Transverse colon (tissue), 4 donors: ENCODE results near the gene SNX25. TPM values are rescaled to one million over a fixed set of nuclear protein-coding genes. Genes with fewer than 3 reads are reported as not detected.

Experiments used
- DNase-seq: peaks from one replicate; pipeline ENCODE4 v3.0.0-alpha.2; 2019
- H3K27ac ChIP-seq, 4 donors: fragments of 200-600 bp; sonication (generic); 2 replicates each; pipeline ENCODE4 v1.5.1; 2016 to 2018; ENCODE audit warnings: inconsistent platforms in 4 of 4
- H3K27me3 ChIP-seq: fragments of 200-600 bp; sonication (generic); 2 replicates; pipeline ENCODE4 v1.5.1; 2017; ENCODE audit warnings: inconsistent platforms
- H3K36me3 ChIP-seq, 4 donors: fragments of 200-600 bp; sonication (generic); 2 replicates each; pipeline ENCODE4 v1.5.1; 2017 to 2019; ENCODE audit warnings: inconsistent platforms in 4 of 4
- H3K4me1 ChIP-seq, 4 donors: fragments of 200-600 bp; sonication (generic); 2 replicates each; pipeline ENCODE4 v1.5.1; 2017 to 2020; ENCODE audit warnings: inconsistent platforms in 4 of 4
- H3K4me3 ChIP-seq, 4 donors: fragments of 200-600 bp; sonication (generic); 1 replicate in 1 of 4; 2 replicates in 3 of 4; pipeline versions ENCODE4 v1.5.1 to v1.6.1; 2017 to 2019; ENCODE audit warnings: inconsistent platforms in 4 of 4
- H3K9me3 ChIP-seq, 2 donors: fragments of 200-600 bp; sonication (generic); 2 replicates each; pipeline ENCODE4 v1.5.1; 2017 to 2019; ENCODE audit warnings: inconsistent platforms in 2 of 2
- CTCF ChIP-seq, 5 experiments: fragments of 200-600 bp in 3 of 5; fragments of 450-650 bp in 2 of 5; sonication (generic) in 3 of 5; IDR thresholded peaks; 1 replicate in 2 of 5; 2 replicates in 3 of 5; pipeline ENCODE4 v1.5.1; 2016 to 2017; ENCODE audit warnings: antibody characterized with exemption in 5 of 5, inconsistent platforms in 3 of 5, mild to moderate bottlenecking in 2 of 5, moderate library complexity in 1 of 5
- EP300 ChIP-seq: sonication (generic); formaldehyde crosslinking; IDR thresholded peaks from one replicate; pipeline ENCODE4 v1.6.1; 2017; ENCODE audit warnings: antibody characterized with exemption, low read depth
- POLR2A ChIP-seq: fragments of 450-650 bp; IDR thresholded peaks from one replicate; pipeline ENCODE4 v1.6.1; 2016; ENCODE audit warnings: antibody characterized with exemption, mild to moderate bottlenecking, moderate library complexity
- POLR2AphosphoS5 ChIP-seq, 3 donors: sonication (generic); formaldehyde crosslinking; IDR thresholded peaks; one replicate each; pipeline ENCODE4 v1.6.1; 2016; ENCODE audit warnings: antibody characterized with exemption in 3 of 3
- WGBS, 2 donors: methylation state at CpG; one replicate each; pipeline ENCODE4 v1.1.5; 2018; ENCODE audit warnings: low coverage in 1 of 2; 5-methylcytosine and 5-hydroxymethylcytosine counted together
- in situ Hi-C, 4 donors: fragments of 200-750 bp; cut with MboI; loops; one replicate each; pipeline versions ENCODE4 v1.15.0 to v1.15.1; 2017; ENCODE audit warnings: low sequenced_read_pairs in 3 of 4, low pct_ligation_motif_present in 1 of 4, low pct_unique_long_range_greater_than_20kb in 1 of 4
- intact Hi-C: fragments of 100-400 bp; cut with DNase I; formaldehyde crosslinking; loops from one replicate; pipeline ENCODE4 v1.15.1; 2023; ENCODE audit warnings: low total_unique reads
- total RNA-seq, 4 donors: library from RNA; depleted of rRNA; stranded (reverse); fragments of >200 nt; gene quantifications; one replicate each; pipeline ENCODE4 v1.1.0, GENCODE V29; 2016

Gene SNX25
- total RNA-seq, 4 donors from 2014 or later: 17.1 to 68.5 (median 19.5) TPM

- peaks cover 0 to 41% (median 25%) of the 10 kb centered on the region in 4 donors for H3K4me1 ChIP-seq
- H3K4me3 ChIP-seq: no peak overlapping the region
- in situ Hi-C loops: no loop called here
- H3K9me3 ChIP-seq: no peaks in the 10 kb centered on the region
- TF ChIP-seq POLR2A (no peak), EP300 (no peak), CTCF (IDR thresholded peaks at IDR 0.05) (no peak), POLR2AphosphoS5 (IDR thresholded peaks at IDR 0.05) (no peak)
- no peak for DNase-seq
- WGBS, 2 donors: 86 to 91% methylated on average over 7 to 19 of the region's 19 CpGs
- no peaks in the 10 kb centered on the region for H3K27me3 ChIP-seq
- no peaks in the 10 kb centered on the region for H3K36me3 ChIP-seq
- intact Hi-C loops: no loop called here
- H3K27ac ChIP-seq: no peak overlapping the region
Observed at GRCh38 chr4:185229021-185229818, 19.8 kb downstream of the SNX25 start.

DNA sequence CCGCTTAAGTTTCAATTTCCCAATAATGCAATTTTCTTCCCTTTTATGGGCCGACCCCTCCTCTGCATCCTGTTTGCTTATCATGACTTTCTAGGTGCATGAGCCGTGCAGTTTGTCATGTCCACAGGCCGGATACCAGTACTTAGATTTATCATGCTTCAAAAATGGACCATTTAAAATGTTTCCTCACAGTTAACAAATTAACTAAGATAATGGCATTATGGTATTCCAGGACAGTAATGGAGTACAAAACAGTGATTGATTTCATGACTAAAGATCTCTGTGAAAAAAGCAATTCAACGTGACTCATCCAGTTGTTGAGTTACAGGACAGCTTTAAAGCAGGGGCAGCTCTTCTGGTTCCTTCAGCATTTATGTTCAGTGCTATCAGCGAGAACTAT lies 23.0 kb downstream of the SNX25 start:
- Histone ChIP-seq H3K4me1 (peaks cover 6 to 51% (median 35%) of the 10 kb centered on the region in 4 donors), H3K27me3 (no peaks in the 10 kb centered on the region), H3K4me3 (no peak overlapping the region), H3K36me3 (no peaks in the 10 kb centered on the region), H3K27ac (no peak overlapping the region), H3K9me3 (no peaks in the 10 kb centered on the region)
- WGBS, 2 donors: 41 to 44% methylated on average over 6 of the region's 6 CpGs
- no peak for DNase-seq
- TF ChIP-seq POLR2AphosphoS5 (IDR thresholded peaks at IDR 0.05) (no peak), EP300 (no peak)
- in situ Hi-C loops (no loop called here), intact Hi-C loops (loop anchor here (10.0 kb wide), 1 partner anchor 968 kb away; no protein-coding TSS in a partner anchor)

GRCh38 chr4:185235119-185235842 lies 25.9 kb downstream of the SNX25 start:
- 75 to 79% methylated on average over 6 to 7 of the region's 7 CpGs for WGBS, 2 donors
- in situ Hi-C loops: no loop called here

GRCh38 chr4:185235843-185236503 lies 26.6 kb downstream of the SNX25 start:
- in situ Hi-C loops (no loop called here), intact Hi-C loops (loop anchor here (10.0 kb wide), 1 partner anchor 971 kb away; no protein-coding TSS in a partner anchor)
- no peaks in the 10 kb centered on the region for H3K27me3 ChIP-seq
- DNase-seq: peak; percentile 27
- H3K4me3 ChIP-seq: no peak overlapping the region
- TF ChIP-seq POLR2AphosphoS5 (IDR thresholded peaks at IDR 0.05): peak in 1 of 3 donors; percentile 11
- no peak for TF ChIP-seq POLR2A
- 33 to 47% methylated on average over 5 to 7 of the region's 7 CpGs for WGBS, 2 donors
- peaks cover 0 to 3% of the 10 kb centered on the region in 2 donors for H3K9me3 ChIP-seq
- H3K36me3 ChIP-seq: no peaks in the 10 kb centered on the region
- peaks cover 6 to 33% (median 25%) of the 10 kb centered on the region in 4 donors for H3K4me1 ChIP-seq
- peak overlapping the region in 2 of 4 donors; percentile 5 to 17 for H3K27ac ChIP-seq

More at GRCh38 chr4:185235119-185235842, 25.9 kb downstream of the SNX25 start:
- no peaks in the 10 kb centered on the region for H3K27me3 ChIP-seq
- peaks cover 0 to 3% of the 10 kb centered on the region in 2 donors for H3K9me3 ChIP-seq
- H3K4me1 ChIP-seq: peaks cover 6 to 33% (median 25%) of the 10 kb centered on the region in 4 donors
- H3K4me3 ChIP-seq: no peak overlapping the region
- H3K27ac ChIP-seq: peak overlapping the region in 2 of 4 donors; percentile 5 to 17
- DNase-seq: no peak
- intact Hi-C loops: loop anchor here (10.0 kb wide), 1 partner anchor 970 kb away; no protein-coding TSS in a partner anchor
- no peaks in the 10 kb centered on the region for H3K36me3 ChIP-seq
- TF ChIP-seq POLR2A: no peak
- no peak for TF ChIP-seq POLR2AphosphoS5 (IDR thresholded peaks at IDR 0.05)
- no peak for TF ChIP-seq CTCF (IDR thresholded peaks at IDR 0.05)
- TF ChIP-seq EP300: no peak
